ENCODE data around the gene SLC37A4. TPM values are rescaled to one million over a fixed set of nuclear protein-coding genes. Genes with fewer than 3 reads are reported as not detected.

The SLC37A4 gene
- total and polyA plus RNA-seq, 2 of the 13 experiments (the other 11 are each of a cell fraction or from before 2014, with no cell fraction given) = 43.0 to 56.1 TPM

DNA sequence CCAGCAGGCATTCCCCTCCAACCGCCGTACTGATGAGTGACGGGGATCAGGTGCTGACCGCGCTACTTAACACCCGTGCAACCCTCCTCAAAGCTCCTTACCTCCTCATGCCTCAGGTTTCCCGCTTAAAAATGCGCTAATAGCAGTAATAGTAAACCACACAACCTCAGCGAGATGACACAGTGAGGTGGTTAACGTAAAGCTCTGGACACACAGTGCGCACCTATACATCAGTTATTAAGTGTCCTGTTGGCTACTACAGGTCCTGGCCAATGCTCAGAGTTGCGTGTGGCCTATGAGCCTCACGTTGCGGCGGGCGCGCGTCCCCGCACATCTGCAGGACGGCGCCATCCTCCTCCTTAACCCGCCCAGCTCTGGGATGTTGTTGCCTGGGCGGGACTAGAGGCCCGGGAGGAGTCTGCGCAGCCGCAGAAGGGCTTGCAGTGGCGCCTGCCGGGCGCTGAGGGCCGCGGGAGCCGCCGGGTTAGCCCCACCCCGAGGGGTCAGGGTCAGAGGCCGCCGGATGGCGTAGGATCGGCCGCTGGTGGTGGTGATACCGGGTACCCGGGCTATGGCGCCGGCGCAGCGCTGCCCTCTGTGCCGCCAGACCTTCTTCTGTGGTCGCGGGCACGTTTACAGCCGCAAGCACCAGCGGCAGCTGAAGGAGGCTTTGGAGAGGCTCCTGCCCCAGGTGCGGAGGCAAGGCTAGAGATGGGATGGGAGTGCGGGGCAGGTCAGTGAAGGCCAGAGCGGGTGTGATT is 32.9 kb downstream of the SLC37A4 start, which contains the start of gene CENATAC (continued):
- TF ChIP-seq NR3C1 (CRISPR knock-in tag; IDR thresholded peaks at IDR 0.05) = no peak
- no peak for TF ChIP-seq KLF6 (CRISPR knock-in tag; IDR thresholded peaks at IDR 0.05)
- TF ChIP-seq, protein P1, sequence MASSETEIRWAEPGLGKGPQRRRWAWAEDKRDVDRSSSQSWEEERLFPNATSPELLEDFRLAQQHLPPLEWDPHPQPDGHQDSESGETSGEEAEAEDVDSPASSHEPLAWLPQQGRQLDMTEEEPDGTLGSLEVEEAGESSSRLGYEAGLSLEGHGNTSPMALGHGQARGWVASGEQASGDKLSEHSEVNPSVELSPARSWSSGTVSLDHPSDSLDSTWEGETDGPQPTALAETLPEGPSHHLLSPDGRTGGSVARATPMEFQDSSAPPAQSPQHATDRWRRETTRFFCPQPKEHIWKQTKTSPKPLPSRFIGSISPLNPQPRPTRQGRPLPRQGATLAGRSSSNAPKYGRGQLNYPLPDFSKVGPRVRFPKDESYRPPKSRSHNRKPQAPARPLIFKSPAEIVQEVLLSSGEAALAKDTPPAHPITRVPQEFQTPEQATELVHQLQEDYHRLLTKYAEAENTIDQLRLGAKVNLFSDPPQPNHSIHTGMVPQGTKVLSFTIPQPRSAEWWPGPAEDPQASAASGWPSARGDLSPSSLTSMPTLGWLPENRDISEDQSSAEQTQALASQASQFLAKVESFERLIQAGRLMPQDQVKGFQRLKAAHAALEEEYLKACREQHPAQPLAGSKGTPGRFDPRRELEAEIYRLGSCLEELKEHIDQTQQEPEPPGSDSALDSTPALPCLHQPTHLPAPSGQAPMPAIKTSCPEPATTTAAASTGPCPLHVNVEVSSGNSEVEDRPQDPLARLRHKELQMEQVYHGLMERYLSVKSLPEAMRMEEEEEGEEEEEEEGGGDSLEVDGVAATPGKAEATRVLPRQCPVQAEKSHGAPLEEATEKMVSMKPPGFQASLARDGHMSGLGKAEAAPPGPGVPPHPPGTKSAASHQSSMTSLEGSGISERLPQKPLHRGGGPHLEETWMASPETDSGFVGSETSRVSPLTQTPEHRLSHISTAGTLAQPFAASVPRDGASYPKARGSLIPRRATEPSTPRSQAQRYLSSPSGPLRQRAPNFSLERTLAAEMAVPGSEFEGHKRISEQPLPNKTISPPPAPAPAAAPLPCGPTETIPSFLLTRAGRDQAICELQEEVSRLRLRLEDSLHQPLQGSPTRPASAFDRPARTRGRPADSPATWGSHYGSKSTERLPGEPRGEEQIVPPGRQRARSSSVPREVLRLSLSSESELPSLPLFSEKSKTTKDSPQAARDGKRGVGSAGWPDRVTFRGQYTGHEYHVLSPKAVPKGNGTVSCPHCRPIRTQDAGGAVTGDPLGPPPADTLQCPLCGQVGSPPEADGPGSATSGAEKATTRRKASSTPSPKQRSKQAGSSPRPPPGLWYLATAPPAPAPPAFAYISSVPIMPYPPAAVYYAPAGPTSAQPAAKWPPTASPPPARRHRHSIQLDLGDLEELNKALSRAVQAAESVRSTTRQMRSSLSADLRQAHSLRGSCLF (CRISPR knock-in tag; IDR thresholded peaks at IDR 0.05; ENCODE audit: borderline replicate concordance) = no peak
- TF ChIP-seq AGO2 (optimal IDR thresholded peaks at IDR 0.05; ENCODE audit: low read depth, low read length) = peak; percentile 57
- TF ChIP-seq ZUFSP (CRISPR knock-in tag; IDR thresholded peaks at IDR 0.05; ENCODE audit: borderline replicate concordance) = no peak
- TF ChIP-seq CCAR2 (optimal IDR thresholded peaks at IDR 0.05; ENCODE audit: low read depth, low read length) = no peak
- TF ChIP-seq, protein P2, sequence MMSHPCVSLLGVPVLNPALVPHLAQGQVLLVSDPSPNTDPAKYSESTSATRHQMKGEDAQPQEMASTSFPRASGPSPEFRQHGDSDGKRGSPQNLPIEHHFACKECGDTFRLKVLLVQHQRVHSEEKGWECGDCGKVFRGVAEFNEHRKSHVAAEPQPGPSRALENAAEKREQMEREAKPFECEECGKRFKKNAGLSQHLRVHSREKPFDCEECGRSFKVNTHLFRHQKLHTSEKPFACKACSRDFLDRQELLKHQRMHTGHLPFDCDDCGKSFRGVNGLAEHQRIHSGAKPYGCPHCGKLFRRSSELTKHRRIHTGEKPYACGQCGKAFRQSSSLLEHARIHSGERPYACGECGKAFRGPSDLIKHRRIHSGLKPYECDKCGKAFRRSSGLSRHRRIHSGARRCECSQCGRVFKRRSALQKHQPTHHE (CRISPR knock-in tag; IDR thresholded peaks at IDR 0.05; ENCODE audit: borderline replicate concordance) = 0 out of 2 replicates have a peak, but pooled peaks have one; percentile 28
- TF ChIP-seq ZSCAN12 (CRISPR knock-in tag; IDR thresholded peaks at IDR 0.05) = no peak
- TF ChIP-seq SRSF1 (optimal IDR thresholded peaks at IDR 0.05; ENCODE audit: low read depth, low read length) = no peak
- TF ChIP-seq, protein P3, sequence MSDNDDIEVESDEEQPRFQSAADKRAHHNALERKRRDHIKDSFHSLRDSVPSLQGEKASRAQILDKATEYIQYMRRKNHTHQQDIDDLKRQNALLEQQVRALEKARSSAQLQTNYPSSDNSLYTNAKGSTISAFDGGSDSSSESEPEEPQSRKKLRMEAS (IDR thresholded peaks at IDR 0.05) = peak; percentile 73
- no peak for TF ChIP-seq ZNF839 (CRISPR knock-in tag; IDR thresholded peaks at IDR 0.05; ENCODE audit: borderline replicate concordance)
- TF ChIP-seq KLF13 (CRISPR knock-in tag; IDR thresholded peaks at IDR 0.05) = no peak
- no peak for TF ChIP-seq ZNF737 (CRISPR knock-in tag; IDR thresholded peaks at IDR 0.05; ENCODE audit: borderline replicate concordance)
- TF ChIP-seq SKI (IDR thresholded peaks at IDR 0.05; ENCODE audit: partially characterized antibody) = no peak
- no peak for TF ChIP-seq ZNF530 (CRISPR knock-in tag; IDR thresholded peaks at IDR 0.05; ENCODE audit: low read depth)
- TF ChIP-seq SPEN (CRISPR knock-in tag; IDR thresholded peaks at IDR 0.05; ENCODE audit: low read depth) = peak; percentile 84
- TF ChIP-seq ZNF136 (CRISPR knock-in tag; IDR thresholded peaks at IDR 0.05; ENCODE audit: low read depth) = 0 out of 2 replicates have a peak, but pooled peaks have one; percentile 74
- TF ChIP-seq, protein P4, sequence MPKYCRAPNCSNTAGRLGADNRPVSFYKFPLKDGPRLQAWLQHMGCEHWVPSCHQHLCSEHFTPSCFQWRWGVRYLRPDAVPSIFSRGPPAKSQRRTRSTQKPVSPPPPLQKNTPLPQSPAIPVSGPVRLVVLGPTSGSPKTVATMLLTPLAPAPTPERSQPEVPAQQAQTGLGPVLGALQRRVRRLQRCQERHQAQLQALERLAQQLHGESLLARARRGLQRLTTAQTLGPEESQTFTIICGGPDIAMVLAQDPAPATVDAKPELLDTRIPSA (CRISPR knock-in tag; IDR thresholded peaks at IDR 0.05; ENCODE audit: borderline replicate concordance) = no peak
- no peak for TF ChIP-seq SOX13 (IDR thresholded peaks at IDR 0.05)
- peak in 1 of 2 experiments; percentile 31; a peak in 1 of 4 replicates for TF ChIP-seq SOX13 (CRISPR knock-in tag; conservative IDR thresholded peaks at IDR 0.05 in 1 of 2, IDR thresholded peaks at IDR 0.05 in 1 of 2)
- no peak for TF ChIP-seq MTF2 (CRISPR knock-in tag; IDR thresholded peaks at IDR 0.05; ENCODE audit: borderline replicate concordance)

All from HepG2 (cell line).